ENCODE data around the gene TATDN3. TPM values are rescaled to one million over a fixed set of nuclear protein-coding genes. Genes with fewer than 3 reads are reported as not detected.

The TATDN3 gene
- total and polyA plus RNA-seq, 9 of the 15 experiments (the other 6 are each of a cell fraction or from before 2014, with no cell fraction given): 18.3 to 79.9 (median 28.2) TPM

- Histone ChIP-seq H2AFZ (ENCODE audit: low read depth, low read length) (no peak overlapping the region), H3K4me2 (ENCODE audit: insufficient read depth, low read length) (no peak overlapping the region), H3K9me1 (ENCODE audit: control insufficient read depth, insufficient read depth, low read length) (no peaks in the 10 kb centered on the region), H3K4me3 (no peak overlapping the region), H4K20me1 (replicated peaks; ENCODE audit: control insufficient read depth, insufficient read depth, low read length) (no peaks in the 10 kb centered on the region), H3K27me3 (ENCODE audit: control insufficient read depth in 2 of 2, insufficient read depth in 2 of 2, low read length in 2 of 2) (no peaks in the 10 kb centered on the region), H3K27ac (ENCODE audit: extremely low read depth, low read depth, low read length) (peak overlapping the region; percentile 65; the same call in 2 of the 3 replicates), H3K9me3 (replicated peaks; ENCODE audit: control insufficient read depth, insufficient read depth, low read depth, low read length) (no peaks in the 10 kb centered on the region), H3K4me1 (replicated peaks in 1 of 2; ENCODE audit: control insufficient read depth in 2 of 2, insufficient read depth in 2 of 2, low read length in 2 of 2) (peaks cover 0 to 5% of the 10 kb centered on the region in 2 experiments; a peak in 3 of 5 replicates), H3K9ac (ENCODE audit: insufficient read depth in 1 of 2, low read depth in 2 of 2, low read length in 2 of 2) (no peak overlapping the region), H3K36me3 (ENCODE audit: control insufficient read depth, insufficient read depth, low read length) (peaks cover 22% of the 10 kb centered on the region; the same call in 2 of the 3 replicates), H3K79me2 (ENCODE audit: control insufficient read depth, insufficient read depth, low read length) (peaks cover 25% of the 10 kb centered on the region)
- in situ Hi-C loops (cut with MboI) (loop anchor here (10.0 kb wide), 1 partner anchor 680 kb away; no protein-coding TSS in a partner anchor), intact Hi-C loops (cut with micrococcal nuclease) (no loop called here)
- CTCF ChIA-PET (ENCODE audit: low intra/inter-chr PET ratio): no interaction called here
- BruUV-seq (replicated peaks): no TSS peak
- POLR2A ChIA-PET: interaction anchor here (0.6 kb wide), 1 partner anchor 10 kb away, joined by 3 read pairs; no protein-coding TSS in a partner anchor
- DNase-seq (ENCODE audit: extremely low read depth in 1 of 4, low spot score in 3 of 4) (no peak), FAIRE-seq (no peak), ATAC-seq (no peak)
- TF ChIP-seq THAP7 (CRISPR knock-in tag; IDR thresholded peaks at IDR 0.05): no peak
- TF ChIP-seq PRMT5 (CRISPR knock-in tag; IDR thresholded peaks at IDR 0.05): no peak
- TF ChIP-seq ATF3 (IDR thresholded peaks at IDR 0.05): peak; percentile 43; the same call in 1 of the 2 replicates
- no peak for TF ChIP-seq ATF3 (CRISPR knock-in tag; conservative IDR thresholded peaks at IDR 0.05)
- 0 out of 2 replicates have a peak, but pooled peaks have one; percentile 8 for TF ChIP-seq GTF2E2 (tag; IDR thresholded peaks at IDR 0.05)
- TF ChIP-seq ZNF551 (CRISPR knock-in tag; IDR thresholded peaks at IDR 0.05): no peak
- no peak for TF ChIP-seq ARID3A (IDR thresholded peaks at IDR 0.05; ENCODE audit: borderline replicate concordance, low read depth, low read length)
- no peak for TF ChIP-seq SIX5 (IDR thresholded peaks at IDR 0.05; ENCODE audit: borderline replicate concordance in 1 of 2, insufficient read depth in 1 of 2, low read depth in 1 of 2, low read length in 2 of 2)
- no peak for TF ChIP-seq YY1 (IDR thresholded peaks at IDR 0.05; ENCODE audit: borderline replicate concordance in 1 of 3, control insufficient read depth in 1 of 3, extremely low read depth in 1 of 3, insufficient read depth in 3 of 3, insufficient read length in 1 of 3, insufficient replicate concordance in 2 of 3, low read depth in 1 of 3, low read length in 2 of 3)
- TF ChIP-seq E2F4 (CRISPR knock-in tag; IDR thresholded peaks at IDR 0.05; ENCODE audit: low read depth): no peak
- TF ChIP-seq CBFA2T2 (conservative IDR thresholded peaks at IDR 0.05): no peak
- no peak for TF ChIP-seq ZNF695 (CRISPR knock-in tag; IDR thresholded peaks at IDR 0.05)
- TF ChIP-seq TRIM24 (IDR thresholded peaks at IDR 0.05): 0 out of 4 replicates have a peak, but pooled peaks of 1 of the 2 experiments have one; percentile 11
- TF ChIP-seq TCFL5 (CRISPR knock-in tag; conservative IDR thresholded peaks at IDR 0.05): no peak
Measured at GRCh38 chr1:212775241-212775640, 16.5 kb upstream of the TATDN3 start.
